Measurements from ENCODE around the gene JARID2.

The JARID2 gene

DNA sequence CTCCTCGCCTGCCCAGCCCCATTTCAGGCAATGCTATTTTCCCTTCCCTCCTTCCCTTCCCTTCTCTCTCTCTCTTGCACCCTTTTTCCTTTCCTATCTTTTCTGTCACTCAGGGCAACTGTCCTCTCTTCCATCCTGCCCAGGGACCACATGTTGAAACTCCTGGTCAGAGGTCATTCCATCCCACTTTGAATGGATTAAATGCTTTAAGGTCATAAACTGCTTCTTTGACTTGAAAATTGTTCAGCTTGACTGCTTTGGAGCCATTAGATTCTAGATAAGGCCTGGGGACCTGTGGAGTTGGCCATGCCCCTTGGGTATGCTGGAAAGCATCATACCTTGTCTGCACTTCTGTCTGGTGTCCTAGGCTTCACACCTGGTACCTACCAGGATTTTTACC, 310.8 kb downstream of the JARID2 start:
- DNase-seq: no peak

DNA sequence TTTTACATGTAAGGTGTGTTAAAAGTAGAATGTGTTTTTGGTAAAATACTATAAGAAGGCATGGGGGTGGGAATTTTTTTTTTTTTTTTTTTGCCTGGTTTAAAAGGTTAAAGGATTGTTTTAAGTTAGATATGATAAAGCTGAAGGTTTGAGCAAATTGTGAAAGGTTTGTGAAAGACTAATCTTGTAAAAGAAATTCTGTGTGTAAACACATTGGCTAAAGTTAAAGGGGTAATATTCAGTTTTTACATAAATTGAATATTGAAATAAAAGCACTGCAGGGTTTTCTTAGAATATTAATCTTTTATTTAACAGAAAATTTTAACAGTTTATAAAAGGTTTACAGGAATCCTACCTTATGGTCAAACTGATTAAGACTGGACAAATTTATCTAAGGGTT, 311.3 kb downstream of the JARID2 start:
- DNase-seq: no peak

DNA sequence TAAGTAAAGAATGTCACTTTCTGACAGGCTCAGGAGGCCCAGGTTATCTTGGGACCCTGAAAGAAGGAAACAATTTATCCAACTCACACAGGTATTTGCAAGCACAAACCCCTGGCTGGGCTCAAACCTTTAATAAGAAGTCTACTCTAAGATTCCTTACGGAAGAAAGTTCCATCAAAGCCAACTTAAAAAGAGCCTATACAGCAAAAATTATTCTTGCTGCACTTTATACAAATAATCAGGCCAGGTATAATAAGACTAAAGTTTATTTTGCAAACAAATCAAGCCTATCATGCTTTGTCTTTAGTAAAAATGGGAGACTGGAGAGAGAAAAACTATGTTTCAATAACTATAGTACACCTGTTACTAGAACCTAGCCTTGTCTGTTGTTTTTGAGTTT, 314.8 kb downstream of the JARID2 start:
- no peak for DNase-seq

DNA sequence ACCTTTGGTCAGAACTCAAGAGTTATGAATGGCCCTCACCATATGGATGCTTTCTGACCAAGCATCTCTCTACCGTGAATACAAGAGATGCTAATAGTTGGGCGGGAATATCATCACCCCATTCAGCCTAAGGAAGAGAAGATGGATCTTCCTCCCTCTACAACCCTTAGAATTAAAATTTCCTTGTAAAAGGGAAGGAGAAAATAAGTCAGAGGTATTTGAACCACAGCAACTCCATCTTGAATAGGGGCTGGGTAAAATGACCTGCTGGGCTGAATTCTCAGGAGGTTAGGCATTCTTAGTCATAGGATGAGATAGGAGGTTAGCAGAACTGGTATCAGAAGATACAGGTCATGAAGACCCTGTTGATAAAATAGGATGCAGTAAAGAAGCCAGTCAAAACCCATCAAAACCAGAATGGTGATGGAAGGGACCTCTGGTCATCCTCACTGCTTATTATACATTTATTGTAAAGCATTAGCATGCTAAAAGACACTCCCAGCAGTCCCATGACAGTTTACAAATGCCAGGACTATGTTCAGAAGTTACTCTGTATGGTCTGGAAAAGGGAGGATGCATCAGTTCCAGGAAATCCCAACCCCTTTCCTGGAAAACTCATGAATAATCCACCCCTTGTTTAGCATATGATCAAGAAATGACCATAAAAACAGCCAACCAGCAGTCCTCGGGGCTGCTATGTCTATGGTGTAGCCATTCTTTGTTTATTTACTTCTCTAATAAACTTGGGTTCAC, 315.8 kb downstream of the JARID2 start:
- DNase-seq: no peak

DNA sequence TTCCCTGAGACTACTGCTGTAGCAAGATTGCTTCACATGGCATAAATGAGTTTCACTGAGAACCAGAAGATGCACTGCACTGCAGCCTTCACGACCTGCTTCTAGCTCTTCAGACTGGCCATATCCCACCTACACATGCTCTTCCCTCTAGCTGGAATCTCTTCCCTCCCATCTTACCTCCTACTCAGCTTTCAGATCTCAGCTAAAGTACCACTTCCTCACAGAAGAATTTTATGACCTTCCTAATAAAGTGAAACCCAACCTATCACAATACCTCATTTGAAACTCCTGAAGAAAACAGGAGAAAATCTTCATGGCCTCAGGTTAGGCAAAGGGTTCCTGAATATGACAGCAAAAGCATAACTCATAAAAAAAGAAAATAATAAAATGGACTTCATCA, 317.1 kb downstream of the JARID2 start:
- DNase-seq: no peak

DNA sequence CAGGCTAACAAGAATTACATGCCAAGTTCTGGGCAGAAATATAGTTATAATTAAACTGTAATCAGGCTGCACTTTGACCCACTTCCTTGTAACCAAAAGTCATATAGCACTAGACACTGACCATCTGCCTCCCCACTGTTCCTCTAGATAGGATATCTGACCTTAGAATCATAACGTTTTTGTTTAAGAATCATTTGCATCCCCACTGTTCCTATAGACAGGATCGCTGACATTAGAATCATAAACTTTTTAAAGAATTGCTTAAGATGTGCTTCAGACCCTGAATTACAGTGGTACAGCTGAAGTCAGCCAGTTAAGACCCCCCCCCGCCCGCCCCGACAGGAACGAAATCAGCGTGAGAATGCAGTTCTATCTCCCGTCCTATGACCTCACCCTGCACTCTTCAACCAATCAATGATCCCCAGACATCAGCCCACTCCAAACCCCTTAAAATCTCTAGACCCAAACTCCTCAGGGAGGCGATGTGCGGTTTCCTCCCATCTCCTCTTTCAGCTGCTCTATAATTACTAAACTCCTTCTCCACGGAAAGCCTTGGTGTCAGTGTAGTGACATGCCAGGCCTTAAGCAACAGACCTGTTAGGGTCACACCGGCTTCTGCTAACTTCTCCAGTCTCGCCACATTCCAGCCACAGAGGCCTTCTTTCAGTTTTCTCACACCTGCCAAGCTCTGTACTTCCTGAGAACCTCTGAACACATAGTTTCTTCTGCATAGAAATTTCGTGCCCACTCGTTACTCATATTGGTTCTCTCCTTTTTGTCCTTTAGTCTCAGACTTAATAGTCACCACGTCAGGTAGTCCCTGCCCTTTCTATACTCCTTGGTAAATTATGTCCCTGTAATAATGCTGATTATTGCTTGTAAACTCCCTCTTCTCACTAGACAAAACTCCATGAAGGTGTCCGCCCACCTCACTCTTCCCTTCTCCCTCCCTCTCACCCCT, 323.4 kb downstream of the JARID2 start:
- DNase-seq: no peak

DNA sequence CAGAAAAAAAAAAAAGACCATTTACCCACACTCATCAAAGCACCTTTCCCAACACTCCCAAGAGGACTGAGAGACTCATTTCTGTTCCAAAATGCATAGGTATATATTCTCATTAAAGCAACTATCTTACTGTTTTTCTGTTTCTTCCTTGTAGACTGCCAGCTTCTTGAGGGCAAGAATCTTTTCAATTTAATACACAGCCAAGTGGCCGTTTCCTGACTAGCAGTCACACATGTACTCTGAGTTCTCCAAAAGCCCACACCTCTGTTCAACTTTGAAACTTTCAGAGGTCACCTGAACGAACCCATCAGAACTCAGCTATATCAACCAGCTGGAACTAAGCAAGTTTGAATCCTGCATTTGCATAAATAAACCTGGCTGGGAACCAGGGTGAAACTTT, 324.3 kb downstream of the JARID2 start:
- DNase-seq: no peak
